K562 (cell line): ENCODE results near the gene ITSN2. TPM values are rescaled to one million over a fixed set of nuclear protein-coding genes. Genes with fewer than 3 reads are reported as not detected.

ENCODE experiments used
- ATAC-seq: fragments of 200-7000 bp; cut with Tn5 transposase; 3 replicates; pipeline ENCODE4 v1.9.1; 2020; ENCODE audit warnings: moderate library complexity
- BruUV-seq: library from RNA; stranded (reverse); fragments of 400-500 nt; replicated peaks from 2 replicates; lab custom pipeline; 2021; lab: Mats Ljungman, UMichigan
- CTCF ChIA-PET: fragments of 300-600 bp; formaldehyde crosslinking; extraction: SDS; loops from one replicate; lab custom pipeline; 2021; ENCODE audit warnings: low intra/inter-chr PET ratio; lab: Yijun Ruan, JAX
- POLR2A ChIA-PET: fragments of 300-600, 350-650 bp; sonication (Branson Sonifier 250); formaldehyde crosslinking; extraction: SDS; loops from one replicate; lab custom pipeline; 2021; ENCODE audit warnings: antibody characterized with exemption, inconsistent platforms; lab: Yijun Ruan, JAX
- DNase-seq, 4 experiments: peaks; one replicate each; pipeline versions ENCODE4 v3.0.0 to v3.0.0-alpha.2; 2011 to 2018; ENCODE audit warnings: low spot score in 3 of 4, mixed read lengths in 3 of 4; ENCODE audit errors: extremely low read depth in 1 of 4
- FAIRE-seq: peaks from 2 replicates; lab custom pipeline; 2011; peaks lifted over from hg19 to GRCh38; lab: Jason Lieb, UNC
- H2AFZ ChIP-seq: 2 replicates; pipeline ENCODE4 v1.6.0; 2011; ENCODE audit warnings: low read depth, low read length, control low read depth, inconsistent platforms
- H3K27ac ChIP-seq: fragments of 200-600 bp; 3 replicates; pipeline ENCODE4 v1.8.0; 2011; ENCODE audit warnings: low read depth, mild to moderate bottlenecking, control low read depth, inconsistent platforms, low read length, moderate library complexity, mixed read lengths; ENCODE audit errors: extremely low read depth
- H3K27me3 ChIP-seq, 2 experiments: fragments of 300-600 bp in 1 of 2; 2 replicates in 1 of 2; 3 replicates in 1 of 2; pipeline versions ENCODE4 v1.6.0 to v1.8.0; 2011; ENCODE audit warnings: inconsistent platforms in 2 of 2, low read length in 2 of 2, mild to moderate bottlenecking in 1 of 2, mixed read lengths in 1 of 2, moderate library complexity in 1 of 2; ENCODE audit not compliant: control insufficient read depth in 2 of 2, insufficient read depth in 2 of 2
- H3K36me3 ChIP-seq: fragments of 300-600 bp; 3 replicates; pipeline ENCODE4 v1.8.0; 2011; ENCODE audit warnings: mild to moderate bottlenecking, low read length, inconsistent platforms; ENCODE audit not compliant: control insufficient read depth, insufficient read depth
- H3K4me1 ChIP-seq, 2 experiments: fragments of 200-600 bp in 1 of 2; replicated peaks in 1 of 2; 2 replicates in 1 of 2; 3 replicates in 1 of 2; pipeline versions ENCODE4 v1.5.1 to v1.8.0; 2011; ENCODE audit warnings: inconsistent platforms in 2 of 2, low read length in 2 of 2, mild to moderate bottlenecking in 1 of 2, mixed read lengths in 1 of 2, moderate library complexity in 1 of 2; ENCODE audit not compliant: control insufficient read depth in 2 of 2, insufficient read depth in 2 of 2
- H3K4me2 ChIP-seq: 2 replicates; pipeline ENCODE4 v1.6.1; 2011; ENCODE audit warnings: low read length, control low read depth, inconsistent platforms, mixed read lengths; ENCODE audit not compliant: insufficient read depth
- H3K4me3 ChIP-seq: fragments of 200-600 bp; sonication (generic), shearing (Covaris generic); 2 replicates; pipeline ENCODE4 v1.5.1; 2016; ENCODE audit warnings: control low read depth, inconsistent platforms
- H3K79me2 ChIP-seq: fragments of 200-600 bp; 3 replicates; pipeline ENCODE4 v1.8.0; 2011; ENCODE audit warnings: low read length, inconsistent platforms; ENCODE audit not compliant: control insufficient read depth, insufficient read depth
- H3K9ac ChIP-seq, 2 experiments: 2 replicates each; pipeline versions ENCODE4 v1.6.0 to v1.6.1; 2011; ENCODE audit warnings: low read depth in 2 of 2, low read length in 2 of 2, control low read depth in 1 of 2, inconsistent platforms in 1 of 2, mild to moderate bottlenecking in 1 of 2, mixed read lengths in 1 of 2; ENCODE audit not compliant: insufficient read depth in 1 of 2
- H3K9me1 ChIP-seq: one replicate; pipeline ENCODE4 v1.6.0; 2011; ENCODE audit warnings: inconsistent platforms, mild to moderate bottlenecking, low read length, moderate library complexity; ENCODE audit not compliant: control insufficient read depth, insufficient read depth
- H3K9me3 ChIP-seq: replicated peaks from 2 replicates; pipeline ENCODE4 v1.5.1; 2011; ENCODE audit warnings: low read depth, low read length, inconsistent platforms; ENCODE audit not compliant: control insufficient read depth, insufficient read depth
- H4K20me1 ChIP-seq: replicated peaks from 2 replicates; pipeline ENCODE4 v1.6.1; 2011; ENCODE audit warnings: low read length, inconsistent platforms, mixed read lengths; ENCODE audit not compliant: control insufficient read depth, insufficient read depth
- CEBPB ChIP-seq: fragments of 450-650 bp; IDR thresholded peaks from 2 replicates; pipeline ENCODE4 v1.6.1; 2016; ENCODE audit warnings: missing genetic modification characterization, missing compliant biosample characterization
- HNRNPH1 ChIP-seq: fragments of 200-400 bp; formaldehyde crosslinking; optimal IDR thresholded peaks from 2 replicates; pipeline ENCODE3; 2017; ENCODE audit warnings: low read depth, mild to moderate bottlenecking, low read length, moderate library complexity
- L3MBTL2 ChIP-seq: fragments of 450-650 bp; IDR thresholded peaks from 2 replicates; pipeline ENCODE4 v1.6.1; 2016; ENCODE audit warnings: mild to moderate bottlenecking, moderate library complexity
- MCM3 ChIP-seq: fragments of 450-650 bp; IDR thresholded peaks from 2 replicates; pipeline ENCODE4 v1.6.1; 2016
- NR2C2 ChIP-seq, 2 experiments: fragments of 200-800 bp in 1 of 2; sonication (Bioruptor generic) in 1 of 2; sonication (generic) in 1 of 2; formaldehyde crosslinking in 1 of 2; IDR thresholded peaks; 2 replicates each; pipeline versions ENCODE4 v1.6.1 to v1.8.0; 2016 to 2022; ENCODE audit warnings: mild to moderate bottlenecking in 1 of 2, missing compliant biosample characterization in 1 of 2, missing genetic modification characterization in 1 of 2, missing genetic modification reagents in 1 of 2
- NR2F6 ChIP-seq: fragments of 450-650 bp; formaldehyde crosslinking; IDR thresholded peaks from 2 replicates; pipeline ENCODE4 v1.4.0; 2020; ENCODE audit warnings: mild to moderate bottlenecking
- TARDBP ChIP-seq: fragments of 450-650 bp; IDR thresholded peaks from 2 replicates; pipeline ENCODE4 v1.6.1; 2016
- ZNF121 ChIP-seq: sonication (generic); formaldehyde crosslinking; conservative IDR thresholded peaks from 2 replicates; pipeline ENCODE4 v1.8.0; 2022; ENCODE audit warnings: missing genetic modification reagents
- ZNF140 ChIP-seq: fragments of 250-450 bp; sonication (Bioruptor Pico); IDR thresholded peaks from 2 replicates; pipeline ENCODE4 v1.8.0; 2021; ENCODE audit warnings: moderate library complexity, mild to moderate bottlenecking, inconsistent platforms
- ZNF282 ChIP-seq: sonication (generic); formaldehyde crosslinking; IDR thresholded peaks from 2 replicates; pipeline ENCODE4 v1.8.1; 2023; ENCODE audit warnings: missing genetic modification reagents
- WGBS: fragments of 100-300 bp; shearing (Covaris generic); methylation state at CpG from one replicate; pipeline ENCODE4 v1.1.6; 2016; ENCODE audit warnings: low coverage, mixed read lengths; ENCODE audit not compliant: insufficient coverage; ENCODE audit errors: missing lambda C conversion rate; 5-methylcytosine and 5-hydroxymethylcytosine counted together
- in situ Hi-C: fragments of 300-500 bp; cut with MboI; formaldehyde crosslinking; loops from 4 replicates; pipeline ENCODE4 v1.15.0; 2018; ENCODE audit warnings: inconsistent platforms, mixed read lengths
- intact Hi-C: fragments of 100-400 bp; cut with micrococcal nuclease; formaldehyde crosslinking; loops from 2 replicates; pipeline ENCODE4 v1.14.2; 2022
- polyA plus RNA-seq, 8 experiments: library from polyadenylated mRNA; depleted of rRNA in 4 of 8; stranded (reverse) in 5 of 8; unstranded in 3 of 8; fragments of >200 nt; fragmentation: Nextera tagmentation in 2 of 8; fragmentation: Illumina TruSeq in 1 of 8; extraction: Ambion mirVana in 2 of 8; extraction: Trizol in 1 of 8; gene quantifications; 2 replicates each; pipeline versions ENCODE4 v1.2.1 to v1.2.3, GENCODE V29; 2011 to 2014; ENCODE audit warnings: inconsistent platforms in 1 of 8, missing spikeins in 1 of 8
- total RNA-seq, 7 experiments: library from RNA; depleted of rRNA in 6 of 7; stranded (reverse); fragments of >200 nt in 6 of 7; fragmentation: Illumina TruSeq in 2 of 7; extraction: Trizol in 2 of 7; gene quantifications; 2 replicates each; pipeline versions ENCODE4 v1.2.1 to v1.2.3, GENCODE V29; 2011 to 2021; ENCODE audit warnings: low replicate concordance in 1 of 7
- TF ChIP-seq, protein P1 (sequence below): sonication (generic); formaldehyde crosslinking; IDR thresholded peaks from 2 replicates; pipeline ENCODE4 v1.8.1; 2023; ENCODE audit warnings: mild to moderate bottlenecking, missing genetic modification reagents
- TF ChIP-seq, protein P2 (sequence below): fragments of 450-650 bp; formaldehyde crosslinking; IDR thresholded peaks from 2 replicates; pipeline ENCODE4 v1.4.0; 2022; ENCODE audit warnings: missing genetic modification characterization
- TF ChIP-seq, protein P3 (sequence below): fragments of 450-650 bp; IDR thresholded peaks from 2 replicates; pipeline ENCODE4 v1.6.1; 2018; ENCODE audit warnings: mild to moderate bottlenecking, low read depth; ENCODE audit not compliant: partially characterized antibody

Gene ITSN2
- total and polyA plus RNA-seq, 9 of the 15 experiments (the other 6 are each of a cell fraction or from before 2014, with no cell fraction given), result 6.6 to 19.9 (median 15.2) TPM

DNA sequence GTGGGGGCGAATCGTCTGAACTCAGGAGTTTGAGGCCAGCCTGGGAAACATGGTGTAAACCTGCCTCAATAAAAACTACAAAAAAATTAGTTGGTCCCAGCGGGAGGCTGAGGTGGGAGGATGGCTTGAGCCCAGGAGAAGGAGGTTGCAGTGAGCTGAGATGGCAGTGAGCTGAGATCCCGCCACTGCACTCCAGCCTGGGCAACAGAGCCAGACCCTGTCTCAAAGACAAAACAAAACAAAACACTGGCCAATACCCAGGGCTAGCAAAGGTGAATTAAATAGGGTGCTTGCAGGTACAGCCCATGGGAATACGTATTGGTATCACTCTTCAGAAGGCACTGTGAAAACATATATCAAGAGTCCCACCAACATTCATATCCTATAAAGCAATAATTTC, 7.0 kb downstream of the ITSN2 start:
- Histone ChIP-seq H4K20me1 (no peaks in the 10 kb centered on the region), H3K4me1 (peaks cover 10 to 16% of the 10 kb centered on the region in 2 experiments), H3K9me1 (no peaks in the 10 kb centered on the region), H3K4me2 (no peak overlapping the region), H3K9me3 (no peaks in the 10 kb centered on the region), H3K27ac (no peak overlapping the region), H2AFZ (no peak overlapping the region), H3K79me2 (peaks cover 37% of the 10 kb centered on the region), H3K27me3 (no peaks in the 10 kb centered on the region), H3K4me3 (no peak overlapping the region), H3K9ac (no peak overlapping the region), H3K36me3 (no peaks in the 10 kb centered on the region; the same call in 2 of the 3 replicates)
- POLR2A ChIA-PET, result no interaction called here
- CTCF ChIA-PET, result no interaction called here
- in situ Hi-C loops, result no loop called here
- DNase-seq (no peak), ATAC-seq (no peak), FAIRE-seq (no peak)
- 34% methylated on average over 5 of the region's 5 CpGs for WGBS
- BruUV-seq, result no TSS peak
- peak; percentile 61 for TF ChIP-seq ZNF121 (CRISPR knock-in tag)
- TF ChIP-seq, protein P1, sequence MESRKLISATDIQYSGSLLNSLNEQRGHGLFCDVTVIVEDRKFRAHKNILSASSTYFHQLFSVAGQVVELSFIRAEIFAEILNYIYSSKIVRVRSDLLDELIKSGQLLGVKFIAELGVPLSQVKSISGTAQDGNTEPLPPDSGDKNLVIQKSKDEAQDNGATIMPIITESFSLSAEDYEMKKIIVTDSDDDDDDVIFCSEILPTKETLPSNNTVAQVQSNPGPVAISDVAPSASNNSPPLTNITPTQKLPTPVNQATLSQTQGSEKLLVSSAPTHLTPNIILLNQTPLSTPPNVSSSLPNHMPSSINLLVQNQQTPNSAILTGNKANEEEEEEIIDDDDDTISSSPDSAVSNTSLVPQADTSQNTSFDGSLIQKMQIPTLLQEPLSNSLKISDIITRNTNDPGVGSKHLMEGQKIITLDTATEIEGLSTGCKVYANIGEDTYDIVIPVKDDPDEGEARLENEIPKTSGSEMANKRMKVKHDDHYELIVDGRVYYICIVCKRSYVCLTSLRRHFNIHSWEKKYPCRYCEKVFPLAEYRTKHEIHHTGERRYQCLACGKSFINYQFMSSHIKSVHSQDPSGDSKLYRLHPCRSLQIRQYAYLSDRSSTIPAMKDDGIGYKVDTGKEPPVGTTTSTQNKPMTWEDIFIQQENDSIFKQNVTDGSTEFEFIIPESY (CRISPR knock-in tag), result 0 out of 2 replicates have a peak, but pooled peaks have one; percentile 25
- TF ChIP-seq HNRNPH1, result no peak
- intact Hi-C loops, result no loop called here

DNA sequence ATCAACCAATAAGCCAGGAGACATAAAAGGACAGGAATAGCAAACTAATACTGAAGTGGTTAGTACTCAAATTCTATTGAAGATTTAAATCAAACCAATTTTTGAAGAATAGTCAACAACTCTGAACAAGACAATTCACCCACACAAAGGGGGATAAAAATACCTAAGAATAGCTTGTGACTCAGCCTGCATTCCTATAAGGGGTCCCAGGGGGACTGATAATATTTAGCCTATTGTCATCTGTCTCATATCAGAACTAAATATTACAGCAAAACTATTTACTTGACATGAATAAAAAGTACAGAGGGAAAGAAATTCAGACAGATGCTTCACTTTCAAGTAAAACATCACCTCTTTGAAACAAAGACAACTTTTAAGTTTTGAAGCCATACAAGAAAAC, 7.7 kb downstream of the ITSN2 start:
- BruUV-seq, result no TSS peak
- Histone ChIP-seq H3K4me3 (no peak overlapping the region), H3K9me1 (no peaks in the 10 kb centered on the region), H3K9me3 (no peaks in the 10 kb centered on the region), H3K4me2 (no peak overlapping the region), H4K20me1 (no peaks in the 10 kb centered on the region), H3K9ac (no peak overlapping the region), H2AFZ (no peak overlapping the region), H3K79me2 (peaks cover 31% of the 10 kb centered on the region), H3K4me1 (peaks cover 10 to 12% of the 10 kb centered on the region in 2 experiments), H3K36me3 (no peaks in the 10 kb centered on the region), H3K27ac (no peak overlapping the region), H3K27me3 (no peaks in the 10 kb centered on the region)
- intact Hi-C loops (no loop called here), in situ Hi-C loops (no loop called here)
- ChIA-PET POLR2A (no interaction called here), CTCF (no interaction called here)
- FAIRE-seq (no peak), ATAC-seq (no peak), DNase-seq (no peak)
- TF ChIP-seq CEBPB (tag), result no peak
- TF ChIP-seq L3MBTL2, result no peak
- TF ChIP-seq, protein P2, sequence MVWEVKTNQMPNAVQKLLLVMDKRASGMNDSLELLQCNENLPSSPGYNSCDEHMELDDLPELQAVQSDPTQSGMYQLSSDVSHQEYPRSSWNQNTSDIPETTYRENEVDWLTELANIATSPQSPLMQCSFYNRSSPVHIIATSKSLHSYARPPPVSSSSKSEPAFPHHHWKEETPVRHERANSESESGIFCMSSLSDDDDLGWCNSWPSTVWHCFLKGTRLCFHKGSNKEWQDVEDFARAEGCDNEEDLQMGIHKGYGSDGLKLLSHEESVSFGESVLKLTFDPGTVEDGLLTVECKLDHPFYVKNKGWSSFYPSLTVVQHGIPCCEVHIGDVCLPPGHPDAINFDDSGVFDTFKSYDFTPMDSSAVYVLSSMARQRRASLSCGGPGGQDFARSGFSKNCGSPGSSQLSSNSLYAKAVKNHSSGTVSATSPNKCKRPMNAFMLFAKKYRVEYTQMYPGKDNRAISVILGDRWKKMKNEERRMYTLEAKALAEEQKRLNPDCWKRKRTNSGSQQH (CRISPR knock-in tag), result no peak
- no peak for TF ChIP-seq ZNF140 (CRISPR knock-in tag)
- no peak for TF ChIP-seq ZNF282 (CRISPR knock-in tag)
- TF ChIP-seq, protein P3, sequence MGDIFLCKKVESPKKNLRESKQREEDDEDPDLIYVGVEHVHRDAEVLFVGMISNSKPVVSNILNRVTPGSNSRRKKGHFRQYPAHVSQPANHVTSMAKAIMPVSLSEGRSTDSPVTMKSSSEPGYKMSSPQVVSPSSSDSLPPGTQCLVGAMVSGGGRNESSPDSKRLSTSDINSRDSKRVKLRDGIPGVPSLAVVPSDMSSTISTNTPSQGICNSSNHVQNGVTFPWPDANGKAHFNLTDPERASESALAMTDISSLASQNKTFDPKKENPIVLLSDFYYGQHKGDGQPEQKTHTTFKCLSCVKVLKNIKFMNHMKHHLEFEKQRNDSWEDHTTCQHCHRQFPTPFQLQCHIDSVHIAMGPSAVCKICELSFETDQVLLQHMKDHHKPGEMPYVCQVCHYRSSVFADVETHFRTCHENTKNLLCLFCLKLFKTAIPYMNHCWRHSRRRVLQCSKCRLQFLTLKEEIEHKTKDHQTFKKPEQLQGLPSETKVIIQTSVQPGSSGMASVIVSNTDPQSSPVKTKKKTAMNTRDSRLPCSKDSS, result no peak
- TF ChIP-seq MCM3, result no peak
- no peak for TF ChIP-seq NR2F6 (CRISPR knock-in tag)
- no peak for TF ChIP-seq NR2C2 (CRISPR knock-in tag; IDR thresholded peaks at IDR 0.05)
- no peak for TF ChIP-seq NR2C2 (tag; IDR thresholded peaks at IDR 0.05)
- TF ChIP-seq TARDBP, result no peak
